ENCODE results near the gene THOP1.

The THOP1 gene

GRCh38 chr19:2834294-2834871 is 49.1 kb downstream of the THOP1 start:
- Histone ChIP-seq H3K4me3 (ENCODE audit: low read depth, low read length) (no peak overlapping the region), H3K9me3 (ENCODE audit: control insufficient read depth, insufficient read depth, low read depth, low read length) (peaks cover 68% of the 10 kb centered on the region), H3K27ac (ENCODE audit: low read depth, low read length) (no peak overlapping the region), H3K9ac (ENCODE audit: low read length) (no peak overlapping the region), H3K27me3 (ENCODE audit: control insufficient read depth, insufficient read depth, low read length) (no peaks in the 10 kb centered on the region), H3K36me3 (ENCODE audit: control insufficient read depth, insufficient read depth, low read length) (peaks cover 26% of the 10 kb centered on the region), H3K4me1 (ENCODE audit: control insufficient read depth, insufficient read depth, low read length) (no peaks in the 10 kb centered on the region)

GRCh38 chr19:2837430-2837829 is 52.1 kb downstream of the THOP1 start:
- Histone ChIP-seq H3K4me3 (ENCODE audit: low read depth, low read length) (no peak overlapping the region), H3K27ac (ENCODE audit: low read depth, low read length) (no peak overlapping the region), H3K27me3 (ENCODE audit: control insufficient read depth, insufficient read depth, low read length) (no peaks in the 10 kb centered on the region), H3K36me3 (ENCODE audit: control insufficient read depth, insufficient read depth, low read length) (peaks cover 21% of the 10 kb centered on the region), H3K4me1 (ENCODE audit: control insufficient read depth, insufficient read depth, low read length) (no peaks in the 10 kb centered on the region), H3K9ac (ENCODE audit: low read length) (no peak overlapping the region), H3K9me3 (ENCODE audit: control insufficient read depth, insufficient read depth, low read depth, low read length) (peaks cover 49% of the 10 kb centered on the region)

- peak within 1 kb of the TSS; percentile 92 for H3K27ac ChIP-seq (ENCODE audit: low read depth, low read length)
- peaks cover 34% of the 10 kb centered on the region for H3K9me3 ChIP-seq (ENCODE audit: control insufficient read depth, insufficient read depth, low read depth, low read length)
Observed at GRCh38 chr19:2840794-2841791, 55.8 kb downstream of the THOP1 start, which contains the start of gene ZNF555. Gene ZNF555, plus strand, starts transcription at chr19:2841475. Its CDS starts 98 bp downstream, at chr19:2841573.

GRCh38 chr19:2841855-2842574 is 56.7 kb downstream of the THOP1 start:
- no peaks in the 10 kb centered on the region for H3K27me3 ChIP-seq (ENCODE audit: control insufficient read depth, insufficient read depth, low read length)
- no peaks in the 10 kb centered on the region for H3K4me1 ChIP-seq (ENCODE audit: control insufficient read depth, insufficient read depth, low read length)
- H3K27ac ChIP-seq (ENCODE audit: low read depth, low read length): no peak overlapping the region
- peak overlapping the region; percentile 79 for H3K4me3 ChIP-seq (ENCODE audit: low read depth, low read length)
- H3K9ac ChIP-seq (ENCODE audit: low read length): no peak overlapping the region
- peaks cover 12% of the 10 kb centered on the region for H3K36me3 ChIP-seq (ENCODE audit: control insufficient read depth, insufficient read depth, low read length)
- peaks cover 34% of the 10 kb centered on the region for H3K9me3 ChIP-seq (ENCODE audit: control insufficient read depth, insufficient read depth, low read depth, low read length)

More at GRCh38 chr19:2840794-2841791, 55.8 kb downstream of the THOP1 start, which contains the start of gene ZNF555:
- Histone ChIP-seq H3K4me3 (ENCODE audit: low read depth, low read length) (peak within 1 kb of the TSS; percentile 79), H3K4me1 (ENCODE audit: control insufficient read depth, insufficient read depth, low read length) (no peaks in the 10 kb centered on the region), H3K9ac (ENCODE audit: low read length) (peak within 1 kb of the TSS; percentile 85), H3K27me3 (ENCODE audit: control insufficient read depth, insufficient read depth, low read length) (no peaks in the 10 kb centered on the region), H3K36me3 (ENCODE audit: control insufficient read depth, insufficient read depth, low read length) (peaks cover 8% of the 10 kb centered on the region)

- peaks cover 18% of the 10 kb centered on the region for H3K36me3 ChIP-seq (ENCODE audit: control insufficient read depth, insufficient read depth, low read length)
- no peak overlapping the region for H3K9ac ChIP-seq (ENCODE audit: low read length)
- no peaks in the 10 kb centered on the region for H3K27me3 ChIP-seq (ENCODE audit: control insufficient read depth, insufficient read depth, low read length)
- no peak overlapping the region for H3K4me3 ChIP-seq (ENCODE audit: low read depth, low read length)
- H3K4me1 ChIP-seq (ENCODE audit: control insufficient read depth, insufficient read depth, low read length): no peaks in the 10 kb centered on the region
- H3K27ac ChIP-seq (ENCODE audit: low read depth, low read length): no peak overlapping the region
- H3K9me3 ChIP-seq (ENCODE audit: control insufficient read depth, insufficient read depth, low read depth, low read length): peaks cover 53% of the 10 kb centered on the region
Observed at GRCh38 chr19:2845107-2845506, 59.8 kb downstream of the THOP1 start.

- Histone ChIP-seq H3K36me3 (ENCODE audit: control insufficient read depth, insufficient read depth, low read length) (peaks cover 30% of the 10 kb centered on the region), H3K27me3 (ENCODE audit: control insufficient read depth, insufficient read depth, low read length) (no peaks in the 10 kb centered on the region), H3K4me1 (ENCODE audit: control insufficient read depth, insufficient read depth, low read length) (no peaks in the 10 kb centered on the region), H3K9ac (ENCODE audit: low read length) (no peak overlapping the region), H3K27ac (ENCODE audit: low read depth, low read length) (no peak overlapping the region), H3K9me3 (ENCODE audit: control insufficient read depth, insufficient read depth, low read depth, low read length) (peaks cover 65% of the 10 kb centered on the region), H3K4me3 (ENCODE audit: low read depth, low read length) (no peak overlapping the region)
Observed at GRCh38 chr19:2846180-2846894, 61.0 kb downstream of the THOP1 start.

GRCh38 chr19:2847507-2847906 is 62.2 kb downstream of the THOP1 start:
- no peak overlapping the region for H3K9ac ChIP-seq (ENCODE audit: low read length)
- no peaks in the 10 kb centered on the region for H3K27me3 ChIP-seq (ENCODE audit: control insufficient read depth, insufficient read depth, low read length)
- H3K9me3 ChIP-seq (ENCODE audit: control insufficient read depth, insufficient read depth, low read depth, low read length): peaks cover 76% of the 10 kb centered on the region
- H3K27ac ChIP-seq (ENCODE audit: low read depth, low read length): no peak overlapping the region
- peaks cover 42% of the 10 kb centered on the region for H3K36me3 ChIP-seq (ENCODE audit: control insufficient read depth, insufficient read depth, low read length)
- no peaks in the 10 kb centered on the region for H3K4me1 ChIP-seq (ENCODE audit: control insufficient read depth, insufficient read depth, low read length)
- no peak overlapping the region for H3K4me3 ChIP-seq (ENCODE audit: low read depth, low read length)

GRCh38 chr19:2848616-2849015 is 63.3 kb downstream of the THOP1 start:
- Histone ChIP-seq H3K27me3 (ENCODE audit: control insufficient read depth, insufficient read depth, low read length) (no peaks in the 10 kb centered on the region), H3K36me3 (ENCODE audit: control insufficient read depth, insufficient read depth, low read length) (peaks cover 53% of the 10 kb centered on the region), H3K4me1 (ENCODE audit: control insufficient read depth, insufficient read depth, low read length) (no peaks in the 10 kb centered on the region), H3K4me3 (ENCODE audit: low read depth, low read length) (no peak overlapping the region), H3K27ac (ENCODE audit: low read depth, low read length) (no peak overlapping the region), H3K9ac (ENCODE audit: low read length) (no peak overlapping the region), H3K9me3 (ENCODE audit: control insufficient read depth, insufficient read depth, low read depth, low read length) (peaks cover 84% of the 10 kb centered on the region)

- Histone ChIP-seq H3K27ac (ENCODE audit: low read depth, low read length) (no peak overlapping the region), H3K9ac (ENCODE audit: low read length) (no peak overlapping the region), H3K27me3 (ENCODE audit: control insufficient read depth, insufficient read depth, low read length) (no peaks in the 10 kb centered on the region), H3K9me3 (ENCODE audit: control insufficient read depth, insufficient read depth, low read depth, low read length) (peaks cover 93% of the 10 kb centered on the region), H3K4me3 (ENCODE audit: low read depth, low read length) (no peak overlapping the region), H3K36me3 (ENCODE audit: control insufficient read depth, insufficient read depth, low read length) (peaks cover 65% of the 10 kb centered on the region), H3K4me1 (ENCODE audit: control insufficient read depth, insufficient read depth, low read length) (no peaks in the 10 kb centered on the region)
Observed at GRCh38 chr19:2850256-2850925, 65.1 kb downstream of the THOP1 start.

- Histone ChIP-seq H3K4me1 (ENCODE audit: control insufficient read depth, insufficient read depth, low read length) (no peaks in the 10 kb centered on the region), H3K9ac (ENCODE audit: low read length) (no peak overlapping the region), H3K36me3 (ENCODE audit: control insufficient read depth, insufficient read depth, low read length) (peaks cover 55% of the 10 kb centered on the region), H3K27me3 (ENCODE audit: control insufficient read depth, insufficient read depth, low read length) (no peaks in the 10 kb centered on the region), H3K4me3 (ENCODE audit: low read depth, low read length) (peak overlapping the region; percentile 20; the same call in 1 of the 2 replicates), H3K9me3 (ENCODE audit: control insufficient read depth, insufficient read depth, low read depth, low read length) (peaks cover 92% of the 10 kb centered on the region), H3K27ac (ENCODE audit: low read depth, low read length) (no peak overlapping the region)
Observed at GRCh38 chr19:2852598-2852997, 67.3 kb downstream of the THOP1 start.

All from HUES6 (cell line).